GM12878 (cell line): ENCODE results near the gene GJA9. TPM values are rescaled to one million over a fixed set of nuclear protein-coding genes. Genes with fewer than 3 reads are reported as not detected.

Source experiments
- polyA plus RNA-seq, 11 experiments: library from polyadenylated mRNA; depleted of rRNA in 4 of 11; unstranded in 6 of 11; stranded (reverse) in 5 of 11; fragments of >200 nt; fragmentation: Nextera tagmentation in 4 of 11; fragmentation: Illumina TruSeq in 1 of 11; extraction: Ambion mirVana in 4 of 11; extraction: Trizol in 1 of 11; gene quantifications; 1 replicate in 1 of 11; 2 replicates in 10 of 11; pipeline versions ENCODE4 v1.2.1 to v1.2.3, GENCODE V29; 2011 to 2016; ENCODE audit warnings: inconsistent platforms in 2 of 11, missing spikeins in 2 of 11, low read depth in 1 of 11
- small RNA-seq: library from RNA; depleted of rRNA; stranded (forward); fragments of <200 nt; gene quantifications from one replicate; pipeline ENCODE3, GENCODE V24; 2014
- total RNA-seq, 4 experiments: library from RNA; depleted of rRNA in 3 of 4; stranded (reverse); fragments of >200 nt in 3 of 4; fragmentation: Illumina TruSeq in 1 of 4; extraction: Trizol in 1 of 4; gene quantifications; 2 replicates each; pipeline versions ENCODE4 v1.2.1 to v1.2.3, GENCODE V29; 2013 to 2021

Gene GJA9
- total and polyA plus RNA-seq, 10 of the 15 experiments (the other 5 are each of a cell fraction or from before 2014, with no cell fraction given), result 0.13 TPM; not detected in 9

Small RNA genes within 50 kb of the gene (small RNA-seq; reads per million reads assigned to genes)
- gene GJA9-MYCBP (not detected), gene RNU6-605P (not detected)

Other genes starting within 250 kb of the GJA9 start
- gene RRAGC, start 21.8 kb downstream of the GJA9 start, total RNA-seq (2014; rRNA removed), result 5.5 and 7.5 TPM in 2 replicates
- gene RRAGC, start 21.8 kb downstream of the GJA9 start, total RNA-seq (2014; rRNA removed; fragmentation: Illumina TruSeq; extraction: Trizol), result 12.4 and 12.6 TPM in 2 replicates
- 17.3 and 18.2 TPM in 2 replicates for gene RRAGC, start 21.8 kb downstream of the GJA9 start, total RNA-seq (2021)
- gene RRAGC, start 21.8 kb downstream of the GJA9 start, polyA plus RNA-seq (2011; rRNA removed), result 18.7 and 23.9 TPM in 2 replicates
- 17.9 and 23.1 TPM in 2 replicates for gene RRAGC, start 21.8 kb downstream of the GJA9 start, polyA plus RNA-seq (2014; fragmentation: Illumina TruSeq; extraction: Trizol)
- 10 to 100 TPM; 16.8 to 22.1 TPM for gene RRAGC, start 21.8 kb downstream of the GJA9 start, polyA plus RNA-seq (2014; fragmentation: Nextera tagmentation; extraction: Ambion mirVana)
- gene RRAGC, start 21.8 kb downstream of the GJA9 start, polyA plus RNA-seq (2014; rRNA removed), result 8.6 and 11.7 TPM in 2 replicates
- gene RRAGC, start 21.8 kb downstream of the GJA9 start, polyA plus RNA-seq (2016; fragmentation: Nextera tagmentation; extraction: Ambion mirVana), result 10 to 100 TPM; 11.8 to 13.3 TPM
- gene MYCBP, start 8.2 kb downstream of the GJA9 start, total RNA-seq (2014; rRNA removed), result 26.1 and 30.1 TPM in 2 replicates
- gene MYCBP, start 8.2 kb downstream of the GJA9 start, total RNA-seq (2014; rRNA removed; fragmentation: Illumina TruSeq; extraction: Trizol), result 33.8 and 35.8 TPM in 2 replicates
- gene MYCBP, start 8.2 kb downstream of the GJA9 start, total RNA-seq (2021), result 45.2 and 49.9 TPM in 2 replicates
- 31.7 and 54.6 TPM in 2 replicates for gene MYCBP, start 8.2 kb downstream of the GJA9 start, polyA plus RNA-seq (2011; rRNA removed)
- 40.9 and 45.5 TPM in 2 replicates for gene MYCBP, start 8.2 kb downstream of the GJA9 start, polyA plus RNA-seq (2014; fragmentation: Illumina TruSeq; extraction: Trizol)
- 100 to 1,000 TPM; 124 to 152 TPM for gene MYCBP, start 8.2 kb downstream of the GJA9 start, polyA plus RNA-seq (2014; fragmentation: Nextera tagmentation; extraction: Ambion mirVana)
- gene MYCBP, start 8.2 kb downstream of the GJA9 start, polyA plus RNA-seq (2014; rRNA removed), result 20.9 and 29.2 TPM in 2 replicates
- 100 to 1,000 TPM; 196 to 210 TPM for gene MYCBP, start 8.2 kb downstream of the GJA9 start, polyA plus RNA-seq (2016; fragmentation: Nextera tagmentation; extraction: Ambion mirVana)
- gene RHBDL2, start 60.2 kb upstream of the GJA9 start, total RNA-seq (2014; rRNA removed), result not detected in 2 replicates
- not detected in 2 replicates for gene RHBDL2, start 60.2 kb upstream of the GJA9 start, total RNA-seq (2014; rRNA removed; fragmentation: Illumina TruSeq; extraction: Trizol)
- gene RHBDL2, start 60.2 kb upstream of the GJA9 start, total RNA-seq (2021), result not detected in 2 replicates
- gene RHBDL2, start 60.2 kb upstream of the GJA9 start, polyA plus RNA-seq (2011; rRNA removed), result not detected in 2 replicates
- gene RHBDL2, start 60.2 kb upstream of the GJA9 start, polyA plus RNA-seq (2014; fragmentation: Illumina TruSeq; extraction: Trizol), result not detected in 2 replicates
- gene RHBDL2, start 60.2 kb upstream of the GJA9 start, polyA plus RNA-seq (2014; fragmentation: Nextera tagmentation; extraction: Ambion mirVana), result under 1 TPM in 1 of 2 experiments, not detected in 1; 0.05 TPM
- gene RHBDL2, start 60.2 kb upstream of the GJA9 start, polyA plus RNA-seq (2014; rRNA removed), result not detected in 2 replicates
- gene RHBDL2, start 60.2 kb upstream of the GJA9 start, polyA plus RNA-seq (2016; fragmentation: Nextera tagmentation; extraction: Ambion mirVana), result not detected
- 46.0 and 49.2 TPM in 2 replicates for gene AKIRIN1, start 109.7 kb upstream of the GJA9 start, total RNA-seq (2014; rRNA removed)
- 44.4 and 47.6 TPM in 2 replicates for gene AKIRIN1, start 109.7 kb upstream of the GJA9 start, total RNA-seq (2014; rRNA removed; fragmentation: Illumina TruSeq; extraction: Trizol)
- gene AKIRIN1, start 109.7 kb upstream of the GJA9 start, total RNA-seq (2021), result 46.1 and 46.4 TPM in 2 replicates
- gene AKIRIN1, start 109.7 kb upstream of the GJA9 start, polyA plus RNA-seq (2011; rRNA removed), result 72.3 and 83.8 TPM in 2 replicates
- gene AKIRIN1, start 109.7 kb upstream of the GJA9 start, polyA plus RNA-seq (2014; fragmentation: Illumina TruSeq; extraction: Trizol), result 60.1 and 80.9 TPM in 2 replicates
- 10 to 100 TPM in 1 of 2 experiments, 1 to 10 TPM in 1; 7.5 to 16.3 TPM for gene AKIRIN1, start 109.7 kb upstream of the GJA9 start, polyA plus RNA-seq (2014; fragmentation: Nextera tagmentation; extraction: Ambion mirVana)
- gene AKIRIN1, start 109.7 kb upstream of the GJA9 start, polyA plus RNA-seq (2014; rRNA removed), result 47.3 and 53.2 TPM in 2 replicates
- gene AKIRIN1, start 109.7 kb upstream of the GJA9 start, polyA plus RNA-seq (2016; fragmentation: Nextera tagmentation; extraction: Ambion mirVana), result 10 to 100 TPM; 59.5 to 66.5 TPM
- gene NDUFS5, start 144.8 kb upstream of the GJA9 start, total RNA-seq (2014; rRNA removed), result 489 and 509 TPM in 2 replicates
- 562 and 579 TPM in 2 replicates for gene NDUFS5, start 144.8 kb upstream of the GJA9 start, total RNA-seq (2014; rRNA removed; fragmentation: Illumina TruSeq; extraction: Trizol)
- 240 and 265 TPM in 2 replicates for gene NDUFS5, start 144.8 kb upstream of the GJA9 start, total RNA-seq (2021)
- gene NDUFS5, start 144.8 kb upstream of the GJA9 start, polyA plus RNA-seq (2011; rRNA removed), result 792 and 854 TPM in 2 replicates
- 870 and 924 TPM in 2 replicates for gene NDUFS5, start 144.8 kb upstream of the GJA9 start, polyA plus RNA-seq (2014; fragmentation: Illumina TruSeq; extraction: Trizol)
- gene NDUFS5, start 144.8 kb upstream of the GJA9 start, polyA plus RNA-seq (2014; fragmentation: Nextera tagmentation; extraction: Ambion mirVana), result 1,000 to 10,000 TPM; 1,576 to 1,578 TPM
- gene NDUFS5, start 144.8 kb upstream of the GJA9 start, polyA plus RNA-seq (2014; rRNA removed), result 560 and 672 TPM in 2 replicates
- gene NDUFS5, start 144.8 kb upstream of the GJA9 start, polyA plus RNA-seq (2016; fragmentation: Nextera tagmentation; extraction: Ambion mirVana), result 1,000 to 10,000 TPM in 1 of 2 experiments, 100 to 1,000 TPM in 1; 982 to 1,132 TPM